Upper lobe of left lung (tissue), 4 donors: Measurements from ENCODE around the gene HOXD10.

Experiments used
- CTCF ChIP-seq, 6 experiments: fragments of 450-650 bp in 4 of 6; fragments of 200-600 bp in 2 of 6; sonication (generic) in 2 of 6; IDR thresholded peaks; one replicate each; pipeline ENCODE4 v1.5.1; 2016 to 2019; ENCODE audit warnings: antibody characterized with exemption in 6 of 6
- POLR2AphosphoS5 ChIP-seq, 2 donors: sonication (generic); formaldehyde crosslinking; IDR thresholded peaks; one replicate each; pipeline ENCODE4 v1.5.1; 2017; ENCODE audit warnings: antibody characterized with exemption in 2 of 2

- TF ChIP-seq CTCF (IDR thresholded peaks at IDR 0.05) (no peak), POLR2AphosphoS5 (IDR thresholded peaks at IDR 0.05) (no peak)
Measured at GRCh38 chr2:176134035-176134434, 17.5 kb downstream of the HOXD10 start.
